ENCODE data around the gene GPA33.

- TF ChIP-seq CTCF (IDR thresholded peaks at IDR 0.05) = no peak
- no peak for TF ChIP-seq POLR2AphosphoS5 (IDR thresholded peaks at IDR 0.05)
- no peak for TF ChIP-seq POLR2A (IDR thresholded peaks at IDR 0.05)
- no peak for TF ChIP-seq EP300 (IDR thresholded peaks at IDR 0.05; ENCODE audit: low read depth)
These were observed 31.9 kb upstream of the GPA33 start for GRCh38 chr1:167122121-167122480.

Measured in transverse colon (tissue), 4 donors.